Midbrain (tissue), 1 donor: ENCODE results near the gene ZFYVE27.
"Not testable (repeated sequence)": the region's sequence is repeated elsewhere in the genome, so short reads cannot be mapped to it uniquely, and the experiment has no call there.

Experiments used
- DNase-seq: peaks from one replicate; lab custom pipeline; 2025; lab: John Stamatoyannopoulos, UW

Gene ZFYVE27

GRCh38 chr10:97736902-97737769, at the start of gene ZFYVE27:
TSS of gene ZFYVE27 (plus strand) at chr10:97737128. CDS start at chr10:97738478, 1,350 bp downstream.
- peak; percentile 92 for DNase-seq

- DNase-seq, result no peak
Observed at GRCh38 chr10:97687785-97688781, 48.8 kb upstream of the ZFYVE27 start.

- DNase-seq, result no peak
Observed at GRCh38 chr10:97689559-97690020, 47.3 kb upstream of the ZFYVE27 start.

GRCh38 chr10:97690133-97690532, 46.8 kb upstream of the ZFYVE27 start:
- no peak for DNase-seq

- not testable (repeated sequence) for DNase-seq
Observed at GRCh38 chr10:97698072-97698655, 38.8 kb upstream of the ZFYVE27 start.

- DNase-seq, result peak; percentile 85
Observed at GRCh38 chr10:97701438-97702069, 35.4 kb upstream of the ZFYVE27 start.

GRCh38 chr10:97703398-97704067, 33.4 kb upstream of the ZFYVE27 start:
- DNase-seq, result no peak

- DNase-seq, result no peak
Observed at GRCh38 chr10:97704341-97704740, 32.6 kb upstream of the ZFYVE27 start.

- DNase-seq, result no peak
Observed at GRCh38 chr10:97705006-97705670, 31.8 kb upstream of the ZFYVE27 start.

GRCh38 chr10:97707134-97707861, 29.6 kb upstream of the ZFYVE27 start:
- DNase-seq, result no peak

- no peak for DNase-seq
Observed at GRCh38 chr10:97708167-97708566, 28.8 kb upstream of the ZFYVE27 start.

- DNase-seq, result peak; percentile 35
Observed at GRCh38 chr10:97708976-97709946, 27.7 kb upstream of the ZFYVE27 start.

GRCh38 chr10:97711640-97712572, 25.0 kb upstream of the ZFYVE27 start:
- DNase-seq, result no peak

- DNase-seq, result no peak
Observed at GRCh38 chr10:97713339-97713825, 23.5 kb upstream of the ZFYVE27 start, which contains the start of gene MARVELD1. TSS of gene MARVELD1 (plus strand) at chr10:97713730. CDS start at chr10:97713877, 147 bp downstream.

- DNase-seq, result peak; percentile 71
Observed at GRCh38 chr10:97713826-97714400, 23.0 kb upstream of the ZFYVE27 start.

- peak; percentile 46 for DNase-seq
Observed at GRCh38 chr10:97714401-97715258, 22.3 kb upstream of the ZFYVE27 start.
